Ascending aorta (tissue), 2 donors: Measurements from ENCODE around the gene RPL5. TPM values are rescaled to one million over a fixed set of nuclear protein-coding genes. Genes with fewer than 3 reads are reported as not detected.
"Not testable (repeated sequence)": the region's sequence is repeated elsewhere in the genome, so short reads cannot be mapped to it uniquely, and the experiment has no call there.

Experiments used
- DNase-seq, 2 donors: peaks; one replicate each; pipeline ENCODE4 v3.0.0-alpha.2; 2019; ENCODE audit warnings: low spot score in 2 of 2
- H3K27ac ChIP-seq, 2 donors: fragments of 200-600 bp; sonication (generic); one replicate each; pipeline ENCODE4 v1.5.1; 2016 to 2017; ENCODE audit warnings: mild to moderate bottlenecking in 1 of 2
- H3K27me3 ChIP-seq: fragments of 200-600 bp; sonication (generic); one replicate; pipeline ENCODE4 v1.5.1; 2017
- H3K36me3 ChIP-seq, 2 donors: fragments of 200-600 bp; sonication (generic); one replicate each; pipeline ENCODE4 v1.5.1; 2016
- H3K4me1 ChIP-seq, 2 donors: fragments of 200-600 bp; sonication (generic); one replicate each; pipeline ENCODE4 v1.5.1; 2016 to 2017; ENCODE audit warnings: mild to moderate bottlenecking in 1 of 2
- H3K4me3 ChIP-seq, 2 donors: fragments of 200-600 bp; sonication (generic); one replicate each; pipeline ENCODE4 v1.5.1; 2016 to 2017; ENCODE audit warnings: mild to moderate bottlenecking in 1 of 2
- H3K9me3 ChIP-seq, 2 donors: fragments of 200-600 bp; sonication (generic); one replicate each; pipeline ENCODE4 v1.5.1; 2016
- intact Hi-C: fragments of 100-400 bp; cut with DNase I; formaldehyde crosslinking; loops from one replicate; pipeline ENCODE4 v1.15.1; 2023
- total RNA-seq: library from RNA; depleted of rRNA; stranded (reverse); fragments of >200 nt; gene quantifications from one replicate; pipeline ENCODE4 v1.1.0, GENCODE V29; 2016
- TF ChIP-seq, protein P1 (sequence below), 3 experiments: fragments of 200-600 bp in 2 of 3; fragments of 450-650 bp in 1 of 3; sonication (generic) in 2 of 3; IDR thresholded peaks; one replicate each; pipeline ENCODE4 v1.5.1; 2016 to 2019; ENCODE audit warnings: antibody characterized with exemption in 3 of 3, mild to moderate bottlenecking in 1 of 3, moderate library complexity in 1 of 3

The RPL5 gene
- total RNA-seq: 617 TPM

- TF ChIP-seq, protein P1, sequence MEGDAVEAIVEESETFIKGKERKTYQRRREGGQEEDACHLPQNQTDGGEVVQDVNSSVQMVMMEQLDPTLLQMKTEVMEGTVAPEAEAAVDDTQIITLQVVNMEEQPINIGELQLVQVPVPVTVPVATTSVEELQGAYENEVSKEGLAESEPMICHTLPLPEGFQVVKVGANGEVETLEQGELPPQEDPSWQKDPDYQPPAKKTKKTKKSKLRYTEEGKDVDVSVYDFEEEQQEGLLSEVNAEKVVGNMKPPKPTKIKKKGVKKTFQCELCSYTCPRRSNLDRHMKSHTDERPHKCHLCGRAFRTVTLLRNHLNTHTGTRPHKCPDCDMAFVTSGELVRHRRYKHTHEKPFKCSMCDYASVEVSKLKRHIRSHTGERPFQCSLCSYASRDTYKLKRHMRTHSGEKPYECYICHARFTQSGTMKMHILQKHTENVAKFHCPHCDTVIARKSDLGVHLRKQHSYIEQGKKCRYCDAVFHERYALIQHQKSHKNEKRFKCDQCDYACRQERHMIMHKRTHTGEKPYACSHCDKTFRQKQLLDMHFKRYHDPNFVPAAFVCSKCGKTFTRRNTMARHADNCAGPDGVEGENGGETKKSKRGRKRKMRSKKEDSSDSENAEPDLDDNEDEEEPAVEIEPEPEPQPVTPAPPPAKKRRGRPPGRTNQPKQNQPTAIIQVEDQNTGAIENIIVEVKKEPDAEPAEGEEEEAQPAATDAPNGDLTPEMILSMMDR (IDR thresholded peaks at IDR 0.05): peak; percentile 74 to 95 (median 92)
- peaks cover 23 to 27% of the 10 kb centered on the region in 2 donors for H3K36me3 ChIP-seq
- H3K27me3 ChIP-seq: no peaks in the 10 kb centered on the region
- H3K27ac ChIP-seq: peak within 1 kb of the TSS; percentile 85 to 90
- peak within 1 kb of the TSS; percentile 80 for H3K4me3 ChIP-seq
- H3K4me1 ChIP-seq: peaks cover 12 to 16% of the 10 kb centered on the region in 2 donors
- intact Hi-C loops: loop anchor here (1.0 to 10.0 kb wide), 6 partner anchors 27 to 1013 kb away; partner anchors contain the start of genes CCDC18, DIPK1A, EVI5 and GLMN
- no peaks in the 10 kb centered on the region for H3K9me3 ChIP-seq
- DNase-seq: peak; percentile 81 to 98
Measured at GRCh38 chr1:92831762-92832536, at the start of gene RPL5. RPL5 (plus strand) TSS chr1:92832040; CDS start chr1:92832115, 75 bp downstream.

DNA sequence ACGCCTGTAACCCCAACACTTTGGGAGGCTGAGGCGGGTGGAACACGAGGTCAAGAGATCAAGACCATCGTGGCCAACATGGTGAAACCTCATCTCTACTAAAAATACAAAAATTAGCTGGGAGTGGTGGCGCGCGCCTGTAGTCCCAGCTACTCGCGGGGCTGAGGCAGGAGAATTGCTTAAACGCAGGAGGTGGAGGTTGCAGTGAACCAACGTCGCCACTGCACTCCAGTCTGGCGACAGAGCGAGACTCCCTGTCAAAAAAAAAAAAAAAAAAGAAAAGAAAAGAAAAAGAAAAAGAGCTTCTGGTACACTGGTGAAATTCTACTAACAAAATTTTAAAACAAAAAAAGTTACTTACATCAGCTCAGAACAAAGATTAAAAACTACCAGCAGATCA, 48.3 kb upstream of the RPL5 start:
- Histone ChIP-seq H3K4me1 (peaks cover 0 to 13% of the 10 kb centered on the region in 2 donors), H3K4me3 (peak overlapping the region; percentile 74 to 100), H3K27ac (peak overlapping the region; percentile 90 to 100)
- H3K36me3 ChIP-seq, H3K27me3 ChIP-seq, intact Hi-C loops, H3K9me3 ChIP-seq: not testable (repeated sequence)
- TF ChIP-seq, protein P1 (IDR thresholded peaks at IDR 0.05): peak in 1 of 3 experiments; percentile 39
- DNase-seq: peak in 1 of 2 donors; percentile 70

DNA sequence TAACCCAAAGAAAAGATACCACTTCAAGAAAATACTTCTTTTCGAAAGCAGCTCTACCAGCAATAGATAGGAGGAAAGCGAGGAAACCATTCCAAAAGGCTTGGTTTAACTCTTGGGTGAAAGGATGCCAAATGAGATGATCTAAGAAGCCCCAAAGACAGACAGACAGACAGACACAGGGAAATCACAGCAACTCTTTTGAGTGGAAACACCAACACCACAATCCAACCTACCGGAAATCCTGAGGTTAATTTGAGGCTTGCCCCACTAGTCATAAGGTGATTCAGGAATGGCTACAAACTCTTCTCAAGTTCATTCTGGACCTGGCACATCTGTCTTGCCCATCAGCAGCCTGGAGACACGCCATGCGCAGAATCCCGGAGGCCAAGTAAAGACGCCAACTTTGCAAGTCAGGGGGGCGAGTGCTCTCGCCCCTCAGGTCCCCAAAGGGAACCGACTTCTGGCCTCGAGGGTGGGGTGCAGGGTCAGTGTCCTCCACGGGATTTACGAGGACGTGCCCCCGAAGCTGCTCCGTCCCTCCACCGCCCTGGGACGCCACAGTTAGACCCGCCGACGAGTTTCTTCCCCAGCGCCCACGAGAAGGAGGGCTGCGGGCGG, 47.7 kb upstream of the RPL5 start:
- Histone ChIP-seq H3K36me3 (no peaks in the 10 kb centered on the region), H3K9me3 (no peaks in the 10 kb centered on the region), H3K27ac (peak overlapping the region; percentile 90 to 100), H3K4me3 (peak overlapping the region; percentile 74 to 100), H3K4me1 (peaks cover 0 to 13% of the 10 kb centered on the region in 2 donors), H3K27me3 (no peaks in the 10 kb centered on the region)
- TF ChIP-seq, protein P1 (IDR thresholded peaks at IDR 0.05): no peak
- DNase-seq: peak in 1 of 2 donors; percentile 72
- intact Hi-C loops: no loop called here

GRCh38 chr1:92784639-92785500, 47.0 kb upstream of the RPL5 start, which contains the start of gene EVI5:
EVI5 (minus strand) TSS chr1:92785108; CDS start chr1:92736546, 48,562 bp downstream.
- intact Hi-C loops: loop anchor here (1.0 kb wide), 3 partner anchors 19 to 395 kb away; partner anchors contain the start of genes CCDC18, RPL5 and TMED5
- TF ChIP-seq, protein P1 (IDR thresholded peaks at IDR 0.05): no peak
- peak within 1 kb of the TSS; percentile 74 to 100 for H3K4me3 ChIP-seq

More at GRCh38 chr1:92784639-92785500, 47.0 kb upstream of the RPL5 start, which contains the start of gene EVI5:
- DNase-seq: peak; percentile 82 to 96
- no peaks in the 10 kb centered on the region for H3K36me3 ChIP-seq
- H3K9me3 ChIP-seq: no peaks in the 10 kb centered on the region
- peaks cover 0 to 13% of the 10 kb centered on the region in 2 donors for H3K4me1 ChIP-seq
- H3K27ac ChIP-seq: peak within 1 kb of the TSS; percentile 90 to 100
- no peaks in the 10 kb centered on the region for H3K27me3 ChIP-seq
